Measurements from ENCODE around the gene EFEMP1. TPM values are rescaled to one million over a fixed set of nuclear protein-coding genes. Genes with fewer than 3 reads are reported as not detected.
"Not testable (repeated sequence)": the region's sequence is repeated elsewhere in the genome, so short reads cannot be mapped to it uniquely, and the experiment has no call there.

EFEMP1 gene
- total and polyA plus RNA-seq, 8 donors = 7.0 to 50.8 (median 21.0) TPM

DNA sequence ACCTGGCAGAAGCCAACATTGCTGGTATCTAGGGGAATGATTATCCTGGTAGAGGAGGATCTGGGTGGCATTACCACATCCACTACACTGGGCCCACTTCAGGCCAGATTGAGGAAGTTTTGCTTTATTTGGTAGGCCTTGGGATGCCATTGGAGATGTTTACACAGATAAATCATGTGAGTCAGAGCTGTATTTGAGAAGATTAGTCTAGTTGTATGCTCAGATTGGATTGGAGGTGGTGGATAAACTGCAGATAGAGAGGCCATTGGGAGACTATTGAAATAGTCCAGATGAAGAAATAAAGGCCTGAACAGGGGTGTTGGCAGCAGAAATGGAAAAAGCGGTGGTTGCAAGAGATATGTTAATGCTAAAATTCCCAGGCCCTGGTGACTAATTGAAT is 81.5 kb downstream of the EFEMP1 start:
- no peaks in the 10 kb centered on the region for H3K27me3 ChIP-seq

DNA sequence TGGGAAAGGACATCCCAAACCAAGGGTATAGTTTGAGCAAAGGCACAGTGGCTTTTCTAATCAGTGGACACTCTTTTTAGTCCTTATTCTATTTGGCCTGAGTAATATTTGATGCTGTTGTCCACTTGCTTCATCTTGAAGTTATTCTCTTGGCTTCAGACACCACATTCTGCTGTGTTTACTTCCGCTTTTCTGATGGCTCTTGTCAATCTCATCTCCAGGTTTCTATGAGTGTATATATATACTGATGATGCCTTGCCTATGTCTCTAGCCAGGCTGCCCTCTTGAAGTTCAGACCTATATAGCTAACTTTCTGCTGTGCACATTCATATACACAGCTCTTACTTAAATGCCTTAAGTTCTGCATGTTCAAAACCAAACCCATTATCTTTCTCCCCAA is 83.1 kb downstream of the EFEMP1 start:
- H3K27me3 ChIP-seq = no peaks in the 10 kb centered on the region
- 93 to 97% methylated on average over 1 of the region's 1 CpG for WGBS, 2 donors
- no peak for ATAC-seq
- H3K27ac ChIP-seq = peak overlapping the region in 1 of 4 donors; percentile 35
- DNase-seq = no peak
- no peaks in the 10 kb centered on the region for H3K36me3 ChIP-seq
- H3K9me3 ChIP-seq = no peaks in the 10 kb centered on the region
- H3K4me3 ChIP-seq = no peak overlapping the region
- intact Hi-C loops (cut with DNase I) = no loop called here
- TF ChIP-seq, protein P1, sequence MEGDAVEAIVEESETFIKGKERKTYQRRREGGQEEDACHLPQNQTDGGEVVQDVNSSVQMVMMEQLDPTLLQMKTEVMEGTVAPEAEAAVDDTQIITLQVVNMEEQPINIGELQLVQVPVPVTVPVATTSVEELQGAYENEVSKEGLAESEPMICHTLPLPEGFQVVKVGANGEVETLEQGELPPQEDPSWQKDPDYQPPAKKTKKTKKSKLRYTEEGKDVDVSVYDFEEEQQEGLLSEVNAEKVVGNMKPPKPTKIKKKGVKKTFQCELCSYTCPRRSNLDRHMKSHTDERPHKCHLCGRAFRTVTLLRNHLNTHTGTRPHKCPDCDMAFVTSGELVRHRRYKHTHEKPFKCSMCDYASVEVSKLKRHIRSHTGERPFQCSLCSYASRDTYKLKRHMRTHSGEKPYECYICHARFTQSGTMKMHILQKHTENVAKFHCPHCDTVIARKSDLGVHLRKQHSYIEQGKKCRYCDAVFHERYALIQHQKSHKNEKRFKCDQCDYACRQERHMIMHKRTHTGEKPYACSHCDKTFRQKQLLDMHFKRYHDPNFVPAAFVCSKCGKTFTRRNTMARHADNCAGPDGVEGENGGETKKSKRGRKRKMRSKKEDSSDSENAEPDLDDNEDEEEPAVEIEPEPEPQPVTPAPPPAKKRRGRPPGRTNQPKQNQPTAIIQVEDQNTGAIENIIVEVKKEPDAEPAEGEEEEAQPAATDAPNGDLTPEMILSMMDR (IDR thresholded peaks at IDR 0.05) = no peak
- FAIRE-seq = no peak
- peaks cover 4 to 38% (median 28%) of the 10 kb centered on the region in 3 donors for H3K4me1 ChIP-seq

More for the DNA sequence above, 81.5 kb downstream of the EFEMP1 start:
- ATAC-seq = peak in 2 of 4 donors; percentile 12 to 23
- intact Hi-C loops (cut with DNase I) = no loop called here
- H3K27ac ChIP-seq = peak overlapping the region in 3 of 4 donors; percentile 0 to 76 (median 76)
- WGBS, 2 donors = 25 to 41% methylated on average over 1 of the region's 1 CpG
- TF ChIP-seq, protein P1 (IDR thresholded peaks at IDR 0.05) = no peak
- H3K9me3 ChIP-seq = no peaks in the 10 kb centered on the region
- DNase-seq = no peak
- peaks cover 4 to 38% (median 28%) of the 10 kb centered on the region in 3 donors for H3K4me1 ChIP-seq
- no peak for FAIRE-seq
- no peak overlapping the region for H3K4me3 ChIP-seq
- no peaks in the 10 kb centered on the region for H3K36me3 ChIP-seq

DNA sequence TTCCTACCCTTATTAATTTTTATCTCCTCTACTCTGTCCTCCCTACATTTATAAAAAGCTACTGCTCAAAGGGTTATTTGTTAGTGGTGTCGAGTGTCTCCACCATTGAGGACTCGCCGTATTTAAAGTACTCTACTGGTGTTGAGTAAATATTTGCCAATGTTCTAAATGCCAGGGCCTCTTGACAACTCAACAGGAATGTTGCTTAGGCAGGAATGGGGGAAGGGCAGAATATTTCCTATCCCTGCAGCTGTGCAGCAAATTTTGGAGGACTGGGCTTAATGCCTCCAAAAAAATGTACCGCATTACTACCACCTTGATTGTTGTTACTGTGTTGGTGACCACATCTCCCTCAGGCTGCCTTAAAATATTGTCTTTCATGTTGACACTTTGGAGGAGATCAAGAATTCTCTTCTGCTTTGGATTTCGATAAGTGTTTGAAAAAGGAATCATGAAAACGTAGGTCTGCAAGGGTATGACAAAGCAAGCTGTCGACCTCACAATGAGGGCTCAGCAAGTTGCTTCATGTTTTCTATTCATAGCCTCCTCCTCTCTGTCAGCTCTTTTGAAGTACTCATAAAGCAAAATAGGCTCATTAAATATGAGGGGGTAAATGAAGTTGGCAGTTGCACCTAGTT is 84.3 kb downstream of the EFEMP1 start:
- intact Hi-C loops (cut with DNase I) = no loop called here
- H3K4me1 ChIP-seq = peaks cover 4 to 38% (median 28%) of the 10 kb centered on the region in 3 donors
- H3K36me3 ChIP-seq = no peaks in the 10 kb centered on the region
- ATAC-seq (peak; percentile 86 to 96 (median 92)), DNase-seq (peak in 3 of 6 donors; percentile 64 to 73 (median 66)), FAIRE-seq (no peak)
- TF ChIP-seq, protein P1 (IDR thresholded peaks at IDR 0.05) = no peak
- H3K9me3 ChIP-seq = no peaks in the 10 kb centered on the region
- H3K27me3 ChIP-seq = no peaks in the 10 kb centered on the region
- 7 to 8% methylated on average over 7 of the region's 7 CpGs for WGBS, 2 donors
- H3K27ac ChIP-seq = peak overlapping the region; percentile 9 to 54 (median 43)
- H3K4me3 ChIP-seq = no peak overlapping the region

DNA sequence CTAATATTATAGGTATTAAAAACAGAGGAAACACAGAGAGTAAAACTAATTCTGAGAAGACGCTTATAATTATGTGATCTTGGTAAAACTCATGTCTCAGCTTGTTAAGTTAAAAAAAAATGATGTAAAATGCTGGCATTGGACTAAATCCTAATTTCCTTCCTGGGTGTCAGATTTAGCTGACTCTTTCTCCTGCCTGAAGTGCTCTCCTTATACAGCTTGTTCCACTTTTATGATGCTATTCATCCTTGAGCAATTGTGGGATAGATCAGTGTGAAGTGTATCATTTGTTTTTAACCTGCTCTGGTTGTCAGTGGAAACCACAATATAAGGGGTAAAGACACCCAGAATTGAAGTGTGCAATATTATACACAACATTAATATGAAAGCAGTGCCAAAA is 84.9 kb downstream of the EFEMP1 start:
- ATAC-seq (peak in 2 of 4 donors; percentile 2), FAIRE-seq (no peak), DNase-seq (no peak)
- WGBS, 2 donors = 83 to 88% methylated on average over 1 of the region's 1 CpG
- peaks cover 4 to 38% (median 28%) of the 10 kb centered on the region in 3 donors for H3K4me1 ChIP-seq
- no peaks in the 10 kb centered on the region for H3K27me3 ChIP-seq
- intact Hi-C loops (cut with DNase I) = no loop called here
- TF ChIP-seq, protein P1 (IDR thresholded peaks at IDR 0.05) = no peak
- no peaks in the 10 kb centered on the region for H3K36me3 ChIP-seq
- peak overlapping the region in 3 of 4 donors; percentile 23 to 54 (median 24) for H3K27ac ChIP-seq
- no peaks in the 10 kb centered on the region for H3K9me3 ChIP-seq
- no peak overlapping the region for H3K4me3 ChIP-seq

DNA sequence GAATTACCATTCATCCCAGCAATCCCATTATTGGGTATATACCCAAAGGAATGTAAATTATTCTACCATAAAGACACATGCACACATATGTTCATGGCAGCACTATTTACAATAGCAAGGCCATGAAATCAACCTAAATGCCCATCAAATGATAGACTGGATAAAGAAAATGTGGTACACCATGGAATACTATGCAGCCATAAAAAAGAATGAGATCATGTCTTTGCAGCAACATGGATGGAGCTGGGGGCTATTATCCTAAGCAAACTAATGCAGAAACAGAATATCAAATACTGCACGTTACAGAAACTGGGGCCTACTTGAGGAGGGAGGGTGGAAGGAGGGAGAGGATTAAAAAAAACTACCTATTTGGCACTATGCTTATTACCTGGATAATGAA is 85.5 kb downstream of the EFEMP1 start:
- Histone ChIP-seq H3K4me1 (peaks cover 4 to 35% (median 28%) of the 10 kb centered on the region in 3 donors), H3K27ac (peak overlapping the region in 2 of 4 donors; percentile 23 to 54)
- ATAC-seq; H3K9me3 ChIP-seq; H3K4me3 ChIP-seq; H3K36me3 ChIP-seq; FAIRE-seq; intact Hi-C loops (cut with DNase I); DNase-seq; H3K27me3 ChIP-seq: not testable (repeated sequence)
- 79 to 84% methylated on average over 1 of the region's 1 CpG for WGBS, 2 donors

All from pancreas (tissue), 10 donors.